Measurements from ENCODE around the gene RAB3A.
A peak's percentile ranks its signal among the peaks of the same experiment; 100 is the strongest.

The RAB3A gene

GRCh38 chr19:18203863-18204393, at the start of gene RAB3A:
Gene RAB3A (minus strand): TSS chr19:18204042. CDS start chr19:18202740, 1,302 bp downstream.
- no peaks in the 10 kb centered on the region for H3K9me3 ChIP-seq (ENCODE audit: control insufficient read depth in 1 of 2, low read length in 2 of 2)
- peak within 1 kb of the TSS; percentile 84 to 85 for H3K9ac ChIP-seq (ENCODE audit: low read depth in 1 of 2, low read length in 2 of 2)
- H3K27ac ChIP-seq (ENCODE audit: low read depth, low read length): peak within 1 kb of the TSS; percentile 84
- peak within 1 kb of the TSS; percentile 84 to 92 for H3K4me3 ChIP-seq (ENCODE audit: low read depth in 1 of 2, low read length in 2 of 2)
- no peaks in the 10 kb centered on the region for H3K27me3 ChIP-seq (ENCODE audit: control insufficient read depth in 1 of 2, insufficient read depth in 2 of 2, low read length in 2 of 2)
- H3K36me3 ChIP-seq (ENCODE audit: control insufficient read depth in 1 of 2, insufficient read depth in 2 of 2, low read length in 2 of 2): peaks cover 0 to 6% of the 10 kb centered on the region in 2 donors
- H3K4me1 ChIP-seq (ENCODE audit: control insufficient read depth in 1 of 2, insufficient read depth in 2 of 2, low read length in 2 of 2): peaks cover 7 to 13% of the 10 kb centered on the region in 2 donors

GRCh38 chr19:18253130-18253529, 49.3 kb upstream of the RAB3A start:
- H3K9ac ChIP-seq (ENCODE audit: low read depth in 1 of 2, low read length in 2 of 2): peak overlapping the region in 1 of 2 donors; percentile 7
- H3K27ac ChIP-seq (ENCODE audit: low read depth, low read length): no peak overlapping the region
- H3K9me3 ChIP-seq (ENCODE audit: control insufficient read depth in 1 of 2, low read length in 2 of 2): no peaks in the 10 kb centered on the region
- peak overlapping the region; percentile 6 to 57 for H3K4me3 ChIP-seq (ENCODE audit: low read depth in 1 of 2, low read length in 2 of 2)
- no peaks in the 10 kb centered on the region for H3K36me3 ChIP-seq (ENCODE audit: control insufficient read depth in 1 of 2, insufficient read depth in 2 of 2, low read length in 2 of 2)
- no peaks in the 10 kb centered on the region for H3K27me3 ChIP-seq (ENCODE audit: control insufficient read depth in 1 of 2, insufficient read depth in 2 of 2, low read length in 2 of 2)
- peaks cover 13 to 17% of the 10 kb centered on the region in 2 donors for H3K4me1 ChIP-seq (ENCODE audit: control insufficient read depth in 1 of 2, insufficient read depth in 2 of 2, low read length in 2 of 2)

- H3K27me3 ChIP-seq (ENCODE audit: control insufficient read depth in 1 of 2, insufficient read depth in 2 of 2, low read length in 2 of 2): no peaks in the 10 kb centered on the region
Measured at GRCh38 chr19:18252370-18252717, 48.5 kb upstream of the RAB3A start.

GRCh38 chr19:18251587-18252369, 47.9 kb upstream of the RAB3A start:
- Histone ChIP-seq H3K27me3 (ENCODE audit: control insufficient read depth in 1 of 2, insufficient read depth in 2 of 2, low read length in 2 of 2) (no peaks in the 10 kb centered on the region), H3K36me3 (ENCODE audit: control insufficient read depth in 1 of 2, insufficient read depth in 2 of 2, low read length in 2 of 2) (no peaks in the 10 kb centered on the region), H3K4me3 (ENCODE audit: low read depth in 1 of 2, low read length in 2 of 2) (no peak overlapping the region), H3K4me1 (ENCODE audit: control insufficient read depth in 1 of 2, insufficient read depth in 2 of 2, low read length in 2 of 2) (peaks cover 13 to 17% of the 10 kb centered on the region in 2 donors), H3K27ac (ENCODE audit: low read depth, low read length) (no peak overlapping the region), H3K9ac (ENCODE audit: low read depth in 1 of 2, low read length in 2 of 2) (no peak overlapping the region), H3K9me3 (ENCODE audit: control insufficient read depth in 1 of 2, low read length in 2 of 2) (no peaks in the 10 kb centered on the region)

More at GRCh38 chr19:18252370-18252717, 48.5 kb upstream of the RAB3A start:
- Histone ChIP-seq H3K36me3 (ENCODE audit: control insufficient read depth in 1 of 2, insufficient read depth in 2 of 2, low read length in 2 of 2) (no peaks in the 10 kb centered on the region), H3K27ac (ENCODE audit: low read depth, low read length) (no peak overlapping the region), H3K4me1 (ENCODE audit: control insufficient read depth in 1 of 2, insufficient read depth in 2 of 2, low read length in 2 of 2) (peaks cover 13 to 17% of the 10 kb centered on the region in 2 donors), H3K9me3 (ENCODE audit: control insufficient read depth in 1 of 2, low read length in 2 of 2) (no peaks in the 10 kb centered on the region), H3K4me3 (ENCODE audit: low read depth in 1 of 2, low read length in 2 of 2) (no peak overlapping the region), H3K9ac (ENCODE audit: low read depth in 1 of 2, low read length in 2 of 2) (no peak overlapping the region)

GRCh38 chr19:18249834-18250233, 46.0 kb upstream of the RAB3A start:
- Histone ChIP-seq H3K27me3 (ENCODE audit: control insufficient read depth in 1 of 2, insufficient read depth in 2 of 2, low read length in 2 of 2) (no peaks in the 10 kb centered on the region), H3K27ac (ENCODE audit: low read depth, low read length) (no peak overlapping the region), H3K4me3 (ENCODE audit: low read depth in 1 of 2, low read length in 2 of 2) (no peak overlapping the region), H3K36me3 (ENCODE audit: control insufficient read depth in 1 of 2, insufficient read depth in 2 of 2, low read length in 2 of 2) (no peaks in the 10 kb centered on the region), H3K4me1 (ENCODE audit: control insufficient read depth in 1 of 2, insufficient read depth in 2 of 2, low read length in 2 of 2) (peaks cover 13 to 15% of the 10 kb centered on the region in 2 donors), H3K9ac (ENCODE audit: low read depth in 1 of 2, low read length in 2 of 2) (no peak overlapping the region), H3K9me3 (ENCODE audit: control insufficient read depth in 1 of 2, low read length in 2 of 2) (no peaks in the 10 kb centered on the region)

GRCh38 chr19:18245297-18245696, 41.5 kb upstream of the RAB3A start:
- H3K36me3 ChIP-seq (ENCODE audit: control insufficient read depth in 1 of 2, insufficient read depth in 2 of 2, low read length in 2 of 2): no peaks in the 10 kb centered on the region
- H3K9me3 ChIP-seq (ENCODE audit: control insufficient read depth in 1 of 2, low read length in 2 of 2): no peaks in the 10 kb centered on the region
- H3K27me3 ChIP-seq (ENCODE audit: control insufficient read depth in 1 of 2, insufficient read depth in 2 of 2, low read length in 2 of 2): no peaks in the 10 kb centered on the region
- H3K9ac ChIP-seq (ENCODE audit: low read depth in 1 of 2, low read length in 2 of 2): no peak overlapping the region
- no peaks in the 10 kb centered on the region for H3K4me1 ChIP-seq (ENCODE audit: control insufficient read depth in 1 of 2, insufficient read depth in 2 of 2, low read length in 2 of 2)
- H3K27ac ChIP-seq (ENCODE audit: low read depth, low read length): no peak overlapping the region
- H3K4me3 ChIP-seq (ENCODE audit: low read depth in 1 of 2, low read length in 2 of 2): no peak overlapping the region

GRCh38 chr19:18239303-18239702, 35.5 kb upstream of the RAB3A start:
- no peaks in the 10 kb centered on the region for H3K27me3 ChIP-seq (ENCODE audit: control insufficient read depth in 1 of 2, insufficient read depth in 2 of 2, low read length in 2 of 2)
- H3K9ac ChIP-seq (ENCODE audit: low read depth in 1 of 2, low read length in 2 of 2): no peak overlapping the region

GRCh38 chr19:18234194-18234593, 30.4 kb upstream of the RAB3A start:
- no peak overlapping the region for H3K4me3 ChIP-seq (ENCODE audit: low read depth in 1 of 2, low read length in 2 of 2)
- H3K36me3 ChIP-seq (ENCODE audit: control insufficient read depth in 1 of 2, insufficient read depth in 2 of 2, low read length in 2 of 2): no peaks in the 10 kb centered on the region
- H3K9ac ChIP-seq (ENCODE audit: low read depth in 1 of 2, low read length in 2 of 2): no peak overlapping the region
- H3K27ac ChIP-seq (ENCODE audit: low read depth, low read length): no peak overlapping the region
- H3K9me3 ChIP-seq (ENCODE audit: control insufficient read depth in 1 of 2, low read length in 2 of 2): peaks cover 0 to 4% of the 10 kb centered on the region in 2 donors
- no peaks in the 10 kb centered on the region for H3K4me1 ChIP-seq (ENCODE audit: control insufficient read depth in 1 of 2, insufficient read depth in 2 of 2, low read length in 2 of 2)
- peaks cover 18 to 25% of the 10 kb centered on the region in 2 donors for H3K27me3 ChIP-seq (ENCODE audit: control insufficient read depth in 1 of 2, insufficient read depth in 2 of 2, low read length in 2 of 2)

More at GRCh38 chr19:18239303-18239702, 35.5 kb upstream of the RAB3A start:
- H3K4me1 ChIP-seq (ENCODE audit: control insufficient read depth in 1 of 2, insufficient read depth in 2 of 2, low read length in 2 of 2): no peaks in the 10 kb centered on the region
- H3K9me3 ChIP-seq (ENCODE audit: control insufficient read depth in 1 of 2, low read length in 2 of 2): no peaks in the 10 kb centered on the region
- no peak overlapping the region for H3K4me3 ChIP-seq (ENCODE audit: low read depth in 1 of 2, low read length in 2 of 2)
- no peak overlapping the region for H3K27ac ChIP-seq (ENCODE audit: low read depth, low read length)
- no peaks in the 10 kb centered on the region for H3K36me3 ChIP-seq (ENCODE audit: control insufficient read depth in 1 of 2, insufficient read depth in 2 of 2, low read length in 2 of 2)

GRCh38 chr19:18233224-18233825, 29.5 kb upstream of the RAB3A start:
- Histone ChIP-seq H3K9ac (ENCODE audit: low read depth in 1 of 2, low read length in 2 of 2) (no peak overlapping the region), H3K36me3 (ENCODE audit: control insufficient read depth in 1 of 2, insufficient read depth in 2 of 2, low read length in 2 of 2) (no peaks in the 10 kb centered on the region), H3K4me3 (ENCODE audit: low read depth in 1 of 2, low read length in 2 of 2) (no peak overlapping the region), H3K4me1 (ENCODE audit: control insufficient read depth in 1 of 2, insufficient read depth in 2 of 2, low read length in 2 of 2) (no peaks in the 10 kb centered on the region), H3K27me3 (ENCODE audit: control insufficient read depth in 1 of 2, insufficient read depth in 2 of 2, low read length in 2 of 2) (peaks cover 18 to 25% of the 10 kb centered on the region in 2 donors), H3K9me3 (ENCODE audit: control insufficient read depth in 1 of 2, low read length in 2 of 2) (peaks cover 0 to 4% of the 10 kb centered on the region in 2 donors), H3K27ac (ENCODE audit: low read depth, low read length) (no peak overlapping the region)

GRCh38 chr19:18232540-18233223, 28.8 kb upstream of the RAB3A start:
- Histone ChIP-seq H3K27ac (ENCODE audit: low read depth, low read length) (no peak overlapping the region), H3K4me3 (ENCODE audit: low read depth in 1 of 2, low read length in 2 of 2) (no peak overlapping the region), H3K27me3 (ENCODE audit: control insufficient read depth in 1 of 2, insufficient read depth in 2 of 2, low read length in 2 of 2) (peaks cover 18 to 25% of the 10 kb centered on the region in 2 donors), H3K4me1 (ENCODE audit: control insufficient read depth in 1 of 2, insufficient read depth in 2 of 2, low read length in 2 of 2) (no peaks in the 10 kb centered on the region), H3K36me3 (ENCODE audit: control insufficient read depth in 1 of 2, insufficient read depth in 2 of 2, low read length in 2 of 2) (no peaks in the 10 kb centered on the region), H3K9ac (ENCODE audit: low read depth in 1 of 2, low read length in 2 of 2) (no peak overlapping the region), H3K9me3 (ENCODE audit: control insufficient read depth in 1 of 2, low read length in 2 of 2) (peaks cover 0 to 4% of the 10 kb centered on the region in 2 donors)
